Panc1 (cell line): Measurements from ENCODE around the gene MACROH2A1.

ENCODE experiments used
- POLR2AphosphoS5 ChIP-seq: IDR thresholded peaks from 2 replicates; pipeline ENCODE4 v1.6.1; 2012; ENCODE audit warnings: mild to moderate bottlenecking, low read depth, low read length, moderate library complexity
- REST ChIP-seq, 2 experiments: IDR thresholded peaks; 2 replicates each; pipeline ENCODE4 v1.6.1; 2011 to 2012; ENCODE audit warnings: low read depth in 2 of 2, control low read depth in 1 of 2, low read length in 1 of 2, mild to moderate bottlenecking in 1 of 2, moderate library complexity in 1 of 2; ENCODE audit not compliant: insufficient read depth in 1 of 2
- TCF7L2 ChIP-seq: IDR thresholded peaks from 2 replicates; pipeline ENCODE4 v1.6.1; 2011; ENCODE audit warnings: mild to moderate bottlenecking, low read depth, low read length, inconsistent platforms
- TF ChIP-seq, protein P1 (sequence below): fragments of 450-650 bp; IDR thresholded peaks from 2 replicates; pipeline ENCODE4 v1.5.1; 2017; ENCODE audit warnings: mild to moderate bottlenecking

DNA sequence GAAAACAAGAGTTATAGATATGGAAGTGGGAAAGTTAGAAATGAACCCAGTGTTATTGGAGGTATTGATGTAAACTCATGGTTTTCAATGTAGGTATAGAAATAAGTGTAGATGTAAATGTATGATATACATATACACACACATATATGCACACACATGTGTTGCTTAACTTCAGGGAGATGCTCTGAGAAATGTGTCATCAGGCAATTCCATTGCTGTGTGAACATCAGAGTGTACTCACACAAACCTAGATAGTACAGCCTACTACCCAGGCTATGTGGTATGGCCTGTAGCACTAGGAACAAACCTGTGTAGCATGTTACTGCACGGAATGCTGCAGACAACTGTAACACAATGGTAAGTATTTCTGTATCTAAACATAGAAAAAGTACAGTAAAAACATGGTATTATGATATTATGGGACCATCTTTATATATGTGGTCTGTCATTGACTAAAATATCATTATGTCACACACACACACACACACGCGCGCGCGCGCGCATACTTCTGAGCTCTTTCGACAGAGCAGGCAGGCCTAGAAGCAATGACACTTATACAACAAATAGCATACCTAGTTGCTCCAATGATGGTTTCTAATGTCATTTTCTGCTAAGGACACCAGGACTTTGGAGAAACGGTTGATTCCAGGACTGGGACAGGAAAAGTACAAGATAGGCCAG, 86.6 kb downstream of the MACROH2A1 start:
- TF ChIP-seq, protein P1, sequence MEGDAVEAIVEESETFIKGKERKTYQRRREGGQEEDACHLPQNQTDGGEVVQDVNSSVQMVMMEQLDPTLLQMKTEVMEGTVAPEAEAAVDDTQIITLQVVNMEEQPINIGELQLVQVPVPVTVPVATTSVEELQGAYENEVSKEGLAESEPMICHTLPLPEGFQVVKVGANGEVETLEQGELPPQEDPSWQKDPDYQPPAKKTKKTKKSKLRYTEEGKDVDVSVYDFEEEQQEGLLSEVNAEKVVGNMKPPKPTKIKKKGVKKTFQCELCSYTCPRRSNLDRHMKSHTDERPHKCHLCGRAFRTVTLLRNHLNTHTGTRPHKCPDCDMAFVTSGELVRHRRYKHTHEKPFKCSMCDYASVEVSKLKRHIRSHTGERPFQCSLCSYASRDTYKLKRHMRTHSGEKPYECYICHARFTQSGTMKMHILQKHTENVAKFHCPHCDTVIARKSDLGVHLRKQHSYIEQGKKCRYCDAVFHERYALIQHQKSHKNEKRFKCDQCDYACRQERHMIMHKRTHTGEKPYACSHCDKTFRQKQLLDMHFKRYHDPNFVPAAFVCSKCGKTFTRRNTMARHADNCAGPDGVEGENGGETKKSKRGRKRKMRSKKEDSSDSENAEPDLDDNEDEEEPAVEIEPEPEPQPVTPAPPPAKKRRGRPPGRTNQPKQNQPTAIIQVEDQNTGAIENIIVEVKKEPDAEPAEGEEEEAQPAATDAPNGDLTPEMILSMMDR: no peak
- no peak for TF ChIP-seq REST (IDR thresholded peaks at IDR 0.05; ENCODE audit: insufficient read depth in 1 of 2, low read depth in 2 of 2, low read length in 1 of 2)
- TF ChIP-seq POLR2AphosphoS5: no peak
- no peak for TF ChIP-seq TCF7L2
